ENCODE results near the gene MTF1.

GRCh38 chr1:37822906-37823815 lies 36.2 kb downstream of the MTF1 start:
- no peak for TF ChIP-seq CTCF (IDR thresholded peaks at IDR 0.05)
- TF ChIP-seq EZH2 (IDR thresholded peaks at IDR 0.05) = no peak
- TF ChIP-seq EZH2phosphoT487 (IDR thresholded peaks at IDR 0.05) = no peak

Data from neural progenitor cell (in vitro differentiated cells).